Measurements from ENCODE around the gene PPP2R2C. TPM values are rescaled to one million over a fixed set of nuclear protein-coding genes. Genes with fewer than 3 reads are reported as not detected.

The PPP2R2C gene
- total RNA-seq, 1 experiment from 2014 or later: 8.1 TPM

DNA sequence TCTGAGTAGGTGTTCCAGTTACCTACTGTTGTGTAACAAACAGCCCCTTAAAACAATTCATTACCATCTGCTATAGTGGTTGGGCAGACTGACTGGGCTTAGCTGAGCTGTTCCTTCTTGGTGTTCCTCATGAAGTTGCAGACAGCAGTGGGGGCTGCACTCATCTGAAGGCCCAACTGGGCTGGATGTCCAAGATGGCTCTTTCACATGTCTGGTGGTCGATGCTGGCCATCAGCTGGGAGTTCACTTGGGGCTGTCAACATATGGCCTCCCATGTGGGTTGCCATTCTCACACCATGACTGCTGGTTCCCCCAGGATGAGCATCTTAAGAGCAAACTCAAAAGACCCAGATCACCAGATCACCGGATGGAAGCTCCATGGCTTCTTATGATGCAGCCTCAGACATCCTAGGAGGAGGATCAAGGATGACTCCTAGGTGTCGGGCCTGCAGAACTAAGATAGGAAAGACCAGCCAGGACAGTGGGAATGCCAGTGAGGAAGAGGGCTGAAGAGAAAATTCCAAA, 34.3 kb upstream of the PPP2R2C start:
- H3K4me2 ChIP-seq (ENCODE audit: insufficient read depth, insufficient read length, low read length): no peak overlapping the region
- no peak overlapping the region for H4K5ac ChIP-seq (ENCODE audit: insufficient read length, low read depth, low read length)
- H3K27ac ChIP-seq (ENCODE audit: insufficient read length, low read depth, low read length): no peak overlapping the region
- H2BK12ac ChIP-seq (ENCODE audit: insufficient read length, low read depth, low read length): no peak overlapping the region
- H2BK20ac ChIP-seq (ENCODE audit: low read depth, low read length, poor library complexity, severe bottlenecking): no peak overlapping the region
- no peaks in the 10 kb centered on the region for H4K20me1 ChIP-seq (ENCODE audit: control insufficient read depth, insufficient read depth, insufficient read length)
- H3K4me1 Mint-ChIP-seq: no peaks in the 10 kb centered on the region
- no peak overlapping the region for H4K91ac ChIP-seq (ENCODE audit: insufficient read length, low read depth, low read length)
- no peak overlapping the region for H4K8ac ChIP-seq (replicated peaks; ENCODE audit: insufficient read length, low read depth, low read length)
- H3K9ac ChIP-seq (ENCODE audit: extremely low read depth, insufficient read length, low read length): no peak overlapping the region
- no peak overlapping the region for H3K23ac ChIP-seq (ENCODE audit: insufficient read length, low read depth, low read length)
- H2BK5ac ChIP-seq (ENCODE audit: insufficient read length, low read length): no peak overlapping the region
- H3K36me3 Mint-ChIP-seq (ENCODE audit: insufficient read depth in 1 of 3, low read depth in 3 of 3): peaks cover 4 to 20% (median 6%) of the 10 kb centered on the region in 3 experiments; a peak in 6 of 7 replicates
- DNase-seq: no peak
- H3K56ac ChIP-seq (ENCODE audit: insufficient read length, low read depth, low read length): no peak overlapping the region
- no peaks in the 10 kb centered on the region for H3K23me2 ChIP-seq (ENCODE audit: insufficient read length, low read depth, low read length, poor library complexity, severe bottlenecking)
- peaks cover 42 to 47% of the 10 kb centered on the region in 2 experiments for H3K9me3 Mint-ChIP-seq
- no peak overlapping the region for H3K27ac Mint-ChIP-seq
- no peaks in the 10 kb centered on the region for H3K4me1 ChIP-seq (ENCODE audit: insufficient read depth, low read length)
- H3K9me3 ChIP-seq (ENCODE audit: control insufficient read depth, low read depth, low read length): peaks cover 18% of the 10 kb centered on the region
- no CpG with 5 or more reads among the region's 3 CpGs for WGBS (ENCODE audit: extremely low coverage, insufficient read length, low lambda C conversion rate)
- H2AK5ac ChIP-seq (ENCODE audit: insufficient read length, low read length): no peak overlapping the region
- H3K27me3 ChIP-seq (ENCODE audit: insufficient read depth, low read length): no peaks in the 10 kb centered on the region
- no peaks in the 10 kb centered on the region for H3K79me2 ChIP-seq (ENCODE audit: insufficient read depth, low read length)
- H3K14ac ChIP-seq (ENCODE audit: insufficient read depth, low read length): no peak overlapping the region
- no peak overlapping the region for H3K18ac ChIP-seq (ENCODE audit: insufficient read length, low read depth, low read length)
- H3T11ph ChIP-seq (ENCODE audit: low read length): no peak overlapping the region
- H2BK120ac ChIP-seq (ENCODE audit: low read depth, low read length, poor library complexity, severe bottlenecking): no peak overlapping the region
- TF ChIP-seq, protein P1, sequence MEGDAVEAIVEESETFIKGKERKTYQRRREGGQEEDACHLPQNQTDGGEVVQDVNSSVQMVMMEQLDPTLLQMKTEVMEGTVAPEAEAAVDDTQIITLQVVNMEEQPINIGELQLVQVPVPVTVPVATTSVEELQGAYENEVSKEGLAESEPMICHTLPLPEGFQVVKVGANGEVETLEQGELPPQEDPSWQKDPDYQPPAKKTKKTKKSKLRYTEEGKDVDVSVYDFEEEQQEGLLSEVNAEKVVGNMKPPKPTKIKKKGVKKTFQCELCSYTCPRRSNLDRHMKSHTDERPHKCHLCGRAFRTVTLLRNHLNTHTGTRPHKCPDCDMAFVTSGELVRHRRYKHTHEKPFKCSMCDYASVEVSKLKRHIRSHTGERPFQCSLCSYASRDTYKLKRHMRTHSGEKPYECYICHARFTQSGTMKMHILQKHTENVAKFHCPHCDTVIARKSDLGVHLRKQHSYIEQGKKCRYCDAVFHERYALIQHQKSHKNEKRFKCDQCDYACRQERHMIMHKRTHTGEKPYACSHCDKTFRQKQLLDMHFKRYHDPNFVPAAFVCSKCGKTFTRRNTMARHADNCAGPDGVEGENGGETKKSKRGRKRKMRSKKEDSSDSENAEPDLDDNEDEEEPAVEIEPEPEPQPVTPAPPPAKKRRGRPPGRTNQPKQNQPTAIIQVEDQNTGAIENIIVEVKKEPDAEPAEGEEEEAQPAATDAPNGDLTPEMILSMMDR (conservative IDR thresholded peaks at IDR 0.05): no peak
- H2BK15ac ChIP-seq (ENCODE audit: low read depth, low read length): no peak overlapping the region
- no peaks in the 10 kb centered on the region for H3K79me1 ChIP-seq (ENCODE audit: insufficient read depth, low read depth, low read length, poor library complexity, severe bottlenecking)
- H3K27me3 Mint-ChIP-seq (ENCODE audit: low read depth): peaks cover 30% of the 10 kb centered on the region
- no peak overlapping the region for H2AFZ ChIP-seq (ENCODE audit: low read length)
- no peak overlapping the region for H3K4ac ChIP-seq (ENCODE audit: low read depth, low read length)
- H3K4me3 Mint-ChIP-seq: no peak overlapping the region

Measured in H9 (cell line).